Heart right ventricle (tissue), 16 donors: ENCODE results near the gene FERMT1. TPM values are rescaled to one million over a fixed set of nuclear protein-coding genes. Genes with fewer than 3 reads are reported as not detected.

ENCODE experiments used
- ATAC-seq, 8 donors: fragments of 200-7000 bp; cut with Tn5 transposase; one replicate each; pipeline ENCODE4 v1.9.1; 2020; ENCODE audit warnings: mild to moderate bottlenecking in 8 of 8, moderate library complexity in 8 of 8, moderate number of reproducible peaks in 1 of 8
- DNase-seq, 2 donors: peaks; one replicate each; pipeline ENCODE4 v3.0.0-alpha.2; 2020
- H3K27ac ChIP-seq, 10 donors: fragments of 200-600 bp; sonication (generic) in 2 of 10; one replicate each; pipeline versions ENCODE4 v1.5.0 to v1.8.0; 2020 to 2022; ENCODE audit warnings: mild to moderate bottlenecking in 3 of 10
- H3K27me3 ChIP-seq, 7 donors: fragments of 200-600 bp; one replicate each; pipeline ENCODE4 v1.8.0; 2021 to 2022; ENCODE audit warnings: mild to moderate bottlenecking in 2 of 7
- H3K36me3 ChIP-seq, 9 donors: fragments of 200-600 bp; sonication (generic) in 1 of 9; one replicate each; pipeline versions ENCODE4 v1.5.0 to v1.8.0; 2020 to 2022; ENCODE audit warnings: mild to moderate bottlenecking in 2 of 9
- H3K4me1 ChIP-seq, 9 donors: fragments of 200-600 bp; sonication (generic) in 1 of 9; one replicate each; pipeline versions ENCODE4 v1.5.0 to v1.8.0; 2020 to 2022; ENCODE audit warnings: mild to moderate bottlenecking in 4 of 9
- H3K4me3 ChIP-seq, 10 donors: fragments of 200-600 bp; sonication (generic) in 2 of 10; one replicate each; pipeline versions ENCODE4 v1.5.0 to v1.8.0; 2020 to 2022; ENCODE audit warnings: mild to moderate bottlenecking in 7 of 10, moderate library complexity in 2 of 10
- H3K9me3 ChIP-seq, 11 donors: fragments of 200-600 bp in 10 of 11; sonication (generic) in 2 of 11; one replicate each; pipeline versions ENCODE4 v1.5.0 to v1.8.0; 2013 to 2022; ENCODE audit warnings: mild to moderate bottlenecking in 2 of 11, control low read depth in 1 of 11, moderate library complexity in 1 of 11
- whole genome bisulfite sequencing, 2 donors: extraction: QIAGEN DNeasy Blood & Tissue Kit; methylation state at CpG; one replicate each; pipeline ENCODE4 v1.1.7; 2013; ENCODE audit warnings: inconsistent platforms in 1 of 2; 5-methylcytosine and 5-hydroxymethylcytosine counted together
- intact Hi-C, 10 donors: fragments of 100-400 bp; cut with DNase I; formaldehyde crosslinking; loops; one replicate each; pipeline versions ENCODE4 v1.11.1 to v1.14.2; 2022
- polyA plus RNA-seq, 2 donors: library from polyadenylated mRNA; stranded (reverse); fragments of 200-250 nt; gene quantifications; one replicate each; pipeline ENCODE4 v1.2.3, GENCODE V29; 2013
- total RNA-seq, 10 donors: library from RNA; stranded (reverse); fragmentation: NEBNext Ultra II Directional in 3 of 10; extraction: Animal tissue kit (Norgen Biotek cat#: 25700) in 3 of 10; gene quantifications; one replicate each; pipeline versions ENCODE4 v1.2.1 to v1.2.4, GENCODE V29; 2021 to 2023
- TF ChIP-seq, protein P1 (sequence below), 9 donors: fragments of 200-600 bp; sonication (generic) in 2 of 9; IDR thresholded peaks; one replicate each; pipeline versions ENCODE4 v1.5.0 to v1.8.0; 2021 to 2022; ENCODE audit warnings: antibody characterized with exemption in 9 of 9, mild to moderate bottlenecking in 5 of 9, moderate library complexity in 1 of 9
- donor health status: Arrhythmogenic right ventricular cardiomyopathy.
- donor health status: ischemic (EF 13 %, LVEDD 7.1; RV severe dilation, severe dysfunction).
- donor health status: healthy with polysubstance abuse.
- donor health status: DM: no; HTN: yes; CAD: no.
- donor health status: DM: no; HTN: no; CAD: no.
- donor health status: ischemic (EF 25% LVEDD 6.9; RV normal size, moderate dysfunction).
- donor health status: ischemic (EF 25% LVEDD 5.7; RV mildly dilated, moderate dysfunction).
- donor health status: healthy.
- donor health status: DM: yes; HTN: yes; CAD: no.
- donor health status: Ischemic cardiomyopathy.
- donor health status: ischemic (EF 35%, LVEDD 5.7; RV mildly dilated, moderate dysfunction).
- donor health status: nonischemic (EF 11% LVEDD 7.7; RV severe dilation, severe dysfunction).
- donor health status: DM: yes; HTN: yes; CAD: no.
- donor health status: PGD.
- donor health status: ischemic (EF 29% LVEDD 5.4; RV normal size, mild dysfunction).
- donor health status: nonischemic (EF 23%, LVEDD 6.1; RV moderate dilation, normal function).

Gene FERMT1
- total and polyA plus RNA-seq, 12 donors, result 0.03 to 2.2 (median 1.3) TPM

DNA sequence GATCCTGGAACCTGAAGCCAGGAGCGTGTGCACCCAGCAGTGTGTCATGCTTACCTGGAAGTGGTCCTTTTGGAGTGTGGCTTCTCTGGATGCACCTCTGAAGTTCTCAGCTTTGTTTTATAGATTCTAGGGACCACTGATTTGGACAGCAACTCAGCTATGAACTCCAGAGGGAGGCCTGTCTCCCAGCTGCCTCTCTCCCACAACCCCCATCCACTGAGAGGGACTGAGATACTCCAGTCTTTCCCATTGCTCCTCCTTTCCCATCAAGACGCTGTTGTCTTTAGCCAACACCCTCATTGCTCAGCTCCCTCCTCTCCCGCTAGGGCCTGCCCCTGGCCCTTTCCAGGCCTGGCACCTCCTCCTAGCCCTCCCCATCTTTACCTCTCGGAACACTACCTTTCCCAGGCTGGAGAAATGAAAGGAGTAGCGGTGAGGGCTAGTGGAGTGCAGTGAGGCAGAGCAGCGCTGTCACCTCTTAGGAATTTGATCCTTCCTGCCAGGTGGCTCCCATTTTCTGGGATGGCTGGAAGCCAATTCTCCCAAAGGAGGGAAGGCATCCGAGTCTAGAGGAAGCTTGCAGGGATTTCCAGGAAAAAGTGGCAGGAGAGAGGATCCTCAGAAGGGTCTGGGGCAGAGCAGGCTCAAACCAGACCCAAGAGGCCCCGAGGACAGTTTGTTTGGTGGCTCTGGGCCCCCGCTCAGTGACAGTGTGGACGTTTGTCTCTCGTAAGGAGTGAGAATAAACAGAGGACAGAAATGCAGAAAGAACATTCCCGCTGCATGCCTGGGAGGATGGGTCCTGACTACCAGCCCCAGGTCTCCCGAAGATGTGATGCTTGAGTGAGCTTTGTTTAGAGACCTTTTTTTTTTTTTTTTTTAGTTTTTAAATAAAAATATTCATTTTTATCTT, 68.8 kb downstream of the FERMT1 start, which contains the start of gene LRRN4:
Gene LRRN4, minus strand, starts transcription at position 285 of the 913 bp plus-strand sequence. CDS start 1,261 bp downstream, outside the sequence.
- TF ChIP-seq, protein P1, sequence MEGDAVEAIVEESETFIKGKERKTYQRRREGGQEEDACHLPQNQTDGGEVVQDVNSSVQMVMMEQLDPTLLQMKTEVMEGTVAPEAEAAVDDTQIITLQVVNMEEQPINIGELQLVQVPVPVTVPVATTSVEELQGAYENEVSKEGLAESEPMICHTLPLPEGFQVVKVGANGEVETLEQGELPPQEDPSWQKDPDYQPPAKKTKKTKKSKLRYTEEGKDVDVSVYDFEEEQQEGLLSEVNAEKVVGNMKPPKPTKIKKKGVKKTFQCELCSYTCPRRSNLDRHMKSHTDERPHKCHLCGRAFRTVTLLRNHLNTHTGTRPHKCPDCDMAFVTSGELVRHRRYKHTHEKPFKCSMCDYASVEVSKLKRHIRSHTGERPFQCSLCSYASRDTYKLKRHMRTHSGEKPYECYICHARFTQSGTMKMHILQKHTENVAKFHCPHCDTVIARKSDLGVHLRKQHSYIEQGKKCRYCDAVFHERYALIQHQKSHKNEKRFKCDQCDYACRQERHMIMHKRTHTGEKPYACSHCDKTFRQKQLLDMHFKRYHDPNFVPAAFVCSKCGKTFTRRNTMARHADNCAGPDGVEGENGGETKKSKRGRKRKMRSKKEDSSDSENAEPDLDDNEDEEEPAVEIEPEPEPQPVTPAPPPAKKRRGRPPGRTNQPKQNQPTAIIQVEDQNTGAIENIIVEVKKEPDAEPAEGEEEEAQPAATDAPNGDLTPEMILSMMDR (IDR thresholded peaks at IDR 0.05), result no peak
- 29 to 39% methylated on average over 13 of the region's 13 CpGs for WGBS, 2 donors
- ATAC-seq (peak in 2 of 8 donors; percentile 20 to 27), DNase-seq (no peak)
- H3K4me1 ChIP-seq, result peaks cover 0 to 26% (median 17%) of the 10 kb centered on the region in 9 donors
- intact Hi-C loops, result no loop called here
- H3K27me3 ChIP-seq, result peaks cover 0 to 50% (median 20%) of the 10 kb centered on the region in 7 donors
- no peaks in the 10 kb centered on the region for H3K36me3 ChIP-seq
- no peak within 1 kb of the TSS for H3K4me3 ChIP-seq
- H3K27ac ChIP-seq, result no peak within 1 kb of the TSS
- no peaks in the 10 kb centered on the region for H3K9me3 ChIP-seq

DNA sequence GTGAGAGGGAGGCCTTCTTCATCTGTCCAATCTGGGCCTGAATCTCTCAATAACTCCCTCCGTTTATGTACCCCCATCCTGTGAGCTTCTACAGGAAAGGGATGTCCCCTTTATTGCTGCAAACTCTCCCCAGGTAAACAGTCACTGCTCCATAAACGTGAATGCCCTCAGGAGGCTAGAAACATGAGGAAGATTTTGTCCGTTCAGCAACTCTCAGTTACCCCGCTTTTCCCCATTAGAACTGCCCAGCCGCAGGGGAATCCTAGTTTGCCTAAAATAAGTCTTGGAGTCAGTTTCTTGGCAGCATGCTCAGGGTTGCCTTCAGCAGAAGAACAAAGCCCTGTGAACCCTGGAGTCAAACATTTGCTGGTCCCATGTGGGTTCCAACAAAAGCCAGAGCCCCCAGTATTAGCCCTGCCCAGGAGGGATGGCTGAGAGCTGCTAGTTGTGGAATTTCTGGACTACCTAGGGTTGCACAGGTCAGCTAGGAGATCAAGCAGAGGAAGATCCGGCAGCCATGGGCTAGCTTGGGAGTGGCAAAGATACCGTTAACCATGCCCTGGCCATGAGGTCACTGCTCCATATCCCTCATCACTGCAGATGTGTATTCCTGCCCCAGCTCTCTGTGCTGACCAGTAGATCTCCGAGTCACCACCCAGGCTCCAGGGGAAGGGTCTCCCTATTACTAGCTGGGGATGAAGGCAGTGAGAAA, 69.6 kb downstream of the FERMT1 start:
- no peak overlapping the region for H3K27ac ChIP-seq
- no peaks in the 10 kb centered on the region for H3K9me3 ChIP-seq
- H3K4me1 ChIP-seq, result peaks cover 0 to 26% (median 17%) of the 10 kb centered on the region in 9 donors
- no peaks in the 10 kb centered on the region for H3K36me3 ChIP-seq
- H3K27me3 ChIP-seq, result peaks cover 0 to 43% (median 19%) of the 10 kb centered on the region in 7 donors
- intact Hi-C loops, result no loop called here
- TF ChIP-seq, protein P1 (IDR thresholded peaks at IDR 0.05), result no peak
- WGBS, 2 donors, result 50 to 56% methylated on average over 8 of the region's 8 CpGs
- H3K4me3 ChIP-seq, result no peak overlapping the region
- ATAC-seq, result no peak
- no peak for DNase-seq

DNA sequence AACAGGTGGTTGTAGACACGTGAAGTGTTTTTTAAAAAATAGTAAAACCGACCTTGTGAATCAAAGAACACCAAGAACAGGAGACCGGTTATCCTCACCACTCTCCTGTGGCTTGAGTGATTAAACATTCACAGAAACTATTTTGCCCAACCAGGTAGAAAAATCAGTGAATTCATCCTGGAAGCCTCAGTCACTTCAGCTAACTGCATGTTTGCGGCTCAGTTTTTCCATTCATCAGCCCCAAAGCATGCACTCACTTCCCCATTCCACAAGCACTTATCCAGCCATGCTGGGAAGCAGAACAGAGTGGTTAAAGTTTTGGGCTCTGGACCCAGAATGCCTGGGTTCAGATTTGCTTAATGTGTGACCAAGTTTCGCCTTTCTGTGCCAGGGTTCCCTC, 71.3 kb downstream of the FERMT1 start:
- intact Hi-C loops, result no loop called here
- peak overlapping the region in 4 of 10 donors; percentile 29 to 45 (median 40) for H3K4me3 ChIP-seq
- peaks cover 0 to 39% (median 19%) of the 10 kb centered on the region in 7 donors for H3K27me3 ChIP-seq
- H3K27ac ChIP-seq, result no peak overlapping the region
- H3K36me3 ChIP-seq, result no peaks in the 10 kb centered on the region
- no peak for DNase-seq
- WGBS, 2 donors, result 58 to 81% methylated on average over 5 of the region's 5 CpGs
- H3K4me1 ChIP-seq, result peaks cover 0 to 26% (median 17%) of the 10 kb centered on the region in 9 donors
- TF ChIP-seq, protein P1 (IDR thresholded peaks at IDR 0.05), result no peak
- H3K9me3 ChIP-seq, result no peaks in the 10 kb centered on the region
- ATAC-seq, result no peak

DNA sequence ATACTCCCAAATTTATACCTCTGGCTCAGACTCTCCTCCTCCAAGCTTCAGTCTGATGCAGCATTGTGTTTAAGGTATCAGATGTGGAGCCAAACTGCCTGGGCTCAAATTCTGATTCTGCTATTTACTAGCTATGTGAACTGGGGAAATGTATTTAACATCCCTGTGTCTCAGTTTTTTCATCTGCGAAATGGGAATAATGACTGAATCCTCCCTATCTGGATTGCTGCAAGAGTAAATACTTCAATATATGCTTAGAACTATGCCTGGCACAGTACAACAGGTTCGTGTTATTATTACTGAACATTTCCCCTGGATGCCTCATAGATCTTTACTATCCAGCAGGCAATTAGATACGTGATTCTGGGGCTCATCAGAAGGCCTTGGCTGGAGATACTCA, 74.4 kb downstream of the FERMT1 start:
- no peaks in the 10 kb centered on the region for H3K36me3 ChIP-seq
- H3K4me1 ChIP-seq, result peaks cover 0 to 18% (median 10%) of the 10 kb centered on the region in 9 donors
- DNase-seq, result no peak
- H3K9me3 ChIP-seq, result no peaks in the 10 kb centered on the region
- intact Hi-C loops, result no loop called here
- TF ChIP-seq, protein P1 (IDR thresholded peaks at IDR 0.05), result no peak
- peaks cover 0 to 30% (median 19%) of the 10 kb centered on the region in 7 donors for H3K27me3 ChIP-seq
- H3K27ac ChIP-seq, result no peak overlapping the region
- WGBS, 2 donors, result 89 to 90% methylated on average over 3 of the region's 3 CpGs
- no peak overlapping the region for H3K4me3 ChIP-seq
- no peak for ATAC-seq
